HepG2 (cell line): ENCODE results near the gene FGFR3. TPM values are rescaled to one million over a fixed set of nuclear protein-coding genes. Genes with fewer than 3 reads are reported as not detected.

Experiments used
- ATF7 ChIP-seq, 2 experiments: fragments of 450-650 bp in 1 of 2; sonication (generic) in 1 of 2; formaldehyde crosslinking in 1 of 2; IDR thresholded peaks; 2 replicates each; pipeline versions ENCODE4 v1.4.0 to v1.6.1; 2016 to 2020; ENCODE audit warnings: antibody characterized with exemption in 1 of 2, mild to moderate bottlenecking in 1 of 2, missing genetic modification reagents in 1 of 2
- CCDC6 ChIP-seq: sonication (generic); formaldehyde crosslinking; IDR thresholded peaks from 2 replicates; pipeline ENCODE4 v1.8.1; 2022; ENCODE audit warnings: mild to moderate bottlenecking, missing genetic modification reagents, moderate library complexity
- EED ChIP-seq: sonication (generic); formaldehyde crosslinking; IDR thresholded peaks from 2 replicates; pipeline ENCODE4 v1.5.0; 2020; ENCODE audit warnings: mild to moderate bottlenecking, missing genetic modification reagents
- ELF1 ChIP-seq: sonication (generic); formaldehyde crosslinking; IDR thresholded peaks from 2 replicates; pipeline ENCODE4 v1.4.0; 2020; ENCODE audit warnings: missing genetic modification reagents
- IKZF1 ChIP-seq: fragments of 450-650 bp; IDR thresholded peaks from 2 replicates; pipeline ENCODE4 v1.7.1; 2016
- KDM2A ChIP-seq: sonication (generic); formaldehyde crosslinking; IDR thresholded peaks from 2 replicates; pipeline ENCODE4 v1.4.0; 2020; ENCODE audit warnings: low read depth, missing genetic modification reagents, borderline replicate concordance
- MAFF ChIP-seq: IDR thresholded peaks from 2 replicates; pipeline ENCODE4 v1.6.1; 2011; ENCODE audit warnings: low read depth, low read length, improper control_type of control experiment
- NAIF1 ChIP-seq: sonication (generic); formaldehyde crosslinking; IDR thresholded peaks from 2 replicates; pipeline ENCODE4 v1.5.0; 2020; ENCODE audit warnings: mild to moderate bottlenecking, missing genetic modification reagents, borderline replicate concordance
- NR2F6 ChIP-seq, 2 experiments: IDR thresholded peaks; 2 replicates each; pipeline ENCODE4 v1.6.1; 2016; ENCODE audit warnings: antibody characterized with exemption in 1 of 2, mild to moderate bottlenecking in 1 of 2
- PLRG1 ChIP-seq: fragments of 450-650 bp; conservative IDR thresholded peaks from 2 replicates; pipeline ENCODE4 v1.6.1; 2016
- REXO4 ChIP-seq: sonication (generic); formaldehyde crosslinking; IDR thresholded peaks from 2 replicates; pipeline ENCODE4 v1.8.0; 2022; ENCODE audit warnings: missing genetic modification reagents, mild to moderate bottlenecking, borderline replicate concordance
- SIN3B ChIP-seq: fragments of 150-350 bp; IDR thresholded peaks from 2 replicates; pipeline ENCODE4 v1.6.1; 2014; ENCODE audit warnings: low read length
- ZFP41 ChIP-seq: sonication (generic); formaldehyde crosslinking; IDR thresholded peaks from 2 replicates; pipeline ENCODE4 v1.4.0; 2020; ENCODE audit warnings: mild to moderate bottlenecking, missing genetic modification reagents, borderline replicate concordance
- ZFY ChIP-seq: sonication (generic); formaldehyde crosslinking; IDR thresholded peaks from 2 replicates; pipeline ENCODE4 v1.4.0; 2020; ENCODE audit warnings: missing genetic modification reagents
- ZNF24 ChIP-seq: fragments of 450-650 bp; IDR thresholded peaks from 2 replicates; pipeline ENCODE4 v1.6.1; 2017; ENCODE audit warnings: antibody characterized with exemption, mild to moderate bottlenecking
- ZNF556 ChIP-seq: sonication (generic); formaldehyde crosslinking; IDR thresholded peaks from 2 replicates; pipeline ENCODE4 v1.4.0; 2020; ENCODE audit warnings: mild to moderate bottlenecking, missing genetic modification reagents, borderline replicate concordance
- ZNF619 ChIP-seq: sonication (generic); formaldehyde crosslinking; IDR thresholded peaks from 2 replicates; pipeline ENCODE4 v1.4.0; 2020; ENCODE audit warnings: mild to moderate bottlenecking, missing genetic modification reagents
- ZSCAN21 ChIP-seq: sonication (generic); formaldehyde crosslinking; IDR thresholded peaks from 2 replicates; pipeline ENCODE4 v1.8.0; 2022; ENCODE audit warnings: mild to moderate bottlenecking, missing genetic modification reagents, moderate library complexity, borderline replicate concordance
- polyA plus RNA-seq, 8 experiments: library from polyadenylated mRNA; depleted of rRNA in 3 of 8; stranded (reverse) in 7 of 8; unstranded in 1 of 8; fragments of >200 nt; fragmentation: Illumina TruSeq in 4 of 8; extraction: Trizol in 4 of 8; gene quantifications; 2 replicates each; pipeline versions ENCODE4 v1.2.1 to v1.2.3, GENCODE V29; 2011 to 2016; ENCODE audit warnings: low read depth in 4 of 8, missing spikeins in 1 of 8, mixed read lengths in 1 of 8; ENCODE audit not compliant: insufficient read depth in 1 of 8
- total RNA-seq, 5 experiments: library from RNA; depleted of rRNA; stranded (reverse); fragments of >200 nt; fragmentation: Illumina TruSeq; extraction: Trizol; gene quantifications; 2 replicates each; pipeline ENCODE4 v1.2.3, GENCODE V29; 2016; ENCODE audit warnings: low read depth in 1 of 5
- TF ChIP-seq, protein P1 (sequence below): sonication (generic); formaldehyde crosslinking; IDR thresholded peaks from 2 replicates; pipeline ENCODE4 v1.5.0; 2020; ENCODE audit warnings: missing genetic modification reagents
- TF ChIP-seq, protein P2 (sequence below): IDR thresholded peaks from 2 replicates; pipeline ENCODE4 v1.6.1; 2016; ENCODE audit warnings: mild to moderate bottlenecking, missing biosample characterization, missing genetic modification reagents
- TF ChIP-seq, protein P3 (sequence below): fragments of 450-650 bp; IDR thresholded peaks from 2 replicates; pipeline ENCODE4 v1.6.1; 2017; ENCODE audit warnings: mild to moderate bottlenecking
- TF ChIP-seq, protein P4 (sequence below), 2 experiments: sonication (generic) in 1 of 2; formaldehyde crosslinking in 1 of 2; IDR thresholded peaks; 2 replicates each; pipeline versions ENCODE4 v1.5.1 to v1.6.1; 2011 to 2020; ENCODE audit warnings: borderline replicate concordance in 1 of 2, low read depth in 1 of 2, low read length in 1 of 2, mild to moderate bottlenecking in 1 of 2, missing genetic modification reagents in 1 of 2, moderate library complexity in 1 of 2

The FGFR3 gene
- total and polyA plus RNA-seq, 2 of the 13 experiments (the other 11 are each of a cell fraction or from before 2014, with no cell fraction given) = 103 to 109 TPM

DNA sequence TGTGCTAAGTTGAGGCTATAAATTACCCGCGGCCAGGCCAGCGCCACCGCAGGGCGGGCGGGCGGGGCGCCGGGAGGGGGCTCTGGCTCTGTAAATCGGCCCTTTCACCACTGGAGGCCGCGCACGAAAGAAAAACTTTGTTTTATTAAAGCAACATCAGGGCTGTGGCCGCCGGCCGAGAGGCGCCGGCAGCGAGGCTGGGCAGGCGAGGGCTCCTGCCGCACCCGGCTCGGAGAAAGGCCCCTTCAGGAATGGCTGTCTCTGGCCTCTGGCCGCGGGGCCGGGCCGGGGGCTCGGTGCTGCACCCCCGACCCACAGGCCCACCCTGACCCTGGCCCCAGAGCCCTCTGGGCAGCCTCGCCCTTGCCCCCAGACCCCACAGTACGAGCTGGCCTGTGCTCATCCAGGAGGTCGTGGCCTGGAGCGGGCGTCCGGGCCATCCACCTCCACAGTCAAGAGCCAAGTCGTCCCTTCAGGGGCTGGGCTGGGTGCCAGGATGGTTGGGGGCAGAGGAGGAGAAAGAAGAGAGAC is 29.5 kb upstream of the FGFR3 start (continued):
- TF ChIP-seq, protein P1, sequence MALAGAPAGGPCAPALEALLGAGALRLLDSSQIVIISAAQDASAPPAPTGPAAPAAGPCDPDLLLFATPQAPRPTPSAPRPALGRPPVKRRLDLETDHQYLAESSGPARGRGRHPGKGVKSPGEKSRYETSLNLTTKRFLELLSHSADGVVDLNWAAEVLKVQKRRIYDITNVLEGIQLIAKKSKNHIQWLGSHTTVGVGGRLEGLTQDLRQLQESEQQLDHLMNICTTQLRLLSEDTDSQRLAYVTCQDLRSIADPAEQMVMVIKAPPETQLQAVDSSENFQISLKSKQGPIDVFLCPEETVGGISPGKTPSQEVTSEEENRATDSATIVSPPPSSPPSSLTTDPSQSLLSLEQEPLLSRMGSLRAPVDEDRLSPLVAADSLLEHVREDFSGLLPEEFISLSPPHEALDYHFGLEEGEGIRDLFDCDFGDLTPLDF (CRISPR knock-in tag) = no peak
- TF ChIP-seq MAFF (no peak), CCDC6 (CRISPR knock-in tag) (no peak), NAIF1 (CRISPR knock-in tag) (no peak), ZNF24 (no peak), IKZF1 (no peak), SIN3B (no peak), KDM2A (CRISPR knock-in tag) (peak; percentile 7; the same call in 1 of the 2 replicates), ZFY (peak; percentile 55; the same call in 1 of the 2 replicates), ZNF619 (CRISPR knock-in tag) (no peak), PLRG1 (no peak), ELF1 (CRISPR knock-in tag) (no peak), EED (no peak), ZNF556 (CRISPR knock-in tag) (0 out of 2 replicates have a peak, but pooled peaks have one; percentile 34), REXO4 (CRISPR knock-in tag) (no peak), ZFP41 (CRISPR knock-in tag) (no peak), NR2F6 (IDR thresholded peaks at IDR 0.05) (no peak), NR2F6 (CRISPR knock-in tag; IDR thresholded peaks at IDR 0.05) (no peak; the same call in 1 of the 2 replicates), ZSCAN21 (no peak), ATF7 (IDR thresholded peaks at IDR 0.05) (no peak), ATF7 (CRISPR knock-in tag; IDR thresholded peaks at IDR 0.05) (no peak)
- TF ChIP-seq, protein P2, sequence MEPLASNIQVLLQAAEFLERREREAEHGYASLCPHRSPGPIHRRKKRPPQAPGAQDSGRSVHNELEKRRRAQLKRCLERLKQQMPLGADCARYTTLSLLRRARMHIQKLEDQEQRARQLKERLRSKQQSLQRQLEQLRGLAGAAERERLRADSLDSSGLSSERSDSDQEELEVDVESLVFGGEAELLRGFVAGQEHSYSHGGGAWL = peak; percentile 32
- TF ChIP-seq, protein P3, sequence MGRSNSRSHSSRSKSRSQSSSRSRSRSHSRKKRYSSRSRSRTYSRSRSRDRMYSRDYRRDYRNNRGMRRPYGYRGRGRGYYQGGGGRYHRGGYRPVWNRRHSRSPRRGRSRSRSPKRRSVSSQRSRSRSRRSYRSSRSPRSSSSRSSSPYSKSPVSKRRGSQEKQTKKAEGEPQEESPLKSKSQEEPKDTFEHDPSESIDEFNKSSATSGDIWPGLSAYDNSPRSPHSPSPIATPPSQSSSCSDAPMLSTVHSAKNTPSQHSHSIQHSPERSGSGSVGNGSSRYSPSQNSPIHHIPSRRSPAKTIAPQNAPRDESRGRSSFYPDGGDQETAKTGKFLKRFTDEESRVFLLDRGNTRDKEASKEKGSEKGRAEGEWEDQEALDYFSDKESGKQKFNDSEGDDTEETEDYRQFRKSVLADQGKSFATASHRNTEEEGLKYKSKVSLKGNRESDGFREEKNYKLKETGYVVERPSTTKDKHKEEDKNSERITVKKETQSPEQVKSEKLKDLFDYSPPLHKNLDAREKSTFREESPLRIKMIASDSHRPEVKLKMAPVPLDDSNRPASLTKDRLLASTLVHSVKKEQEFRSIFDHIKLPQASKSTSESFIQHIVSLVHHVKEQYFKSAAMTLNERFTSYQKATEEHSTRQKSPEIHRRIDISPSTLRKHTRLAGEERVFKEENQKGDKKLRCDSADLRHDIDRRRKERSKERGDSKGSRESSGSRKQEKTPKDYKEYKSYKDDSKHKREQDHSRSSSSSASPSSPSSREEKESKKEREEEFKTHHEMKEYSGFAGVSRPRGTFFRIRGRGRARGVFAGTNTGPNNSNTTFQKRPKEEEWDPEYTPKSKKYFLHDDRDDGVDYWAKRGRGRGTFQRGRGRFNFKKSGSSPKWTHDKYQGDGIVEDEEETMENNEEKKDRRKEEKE = no peak
- TF ChIP-seq, protein P4, sequence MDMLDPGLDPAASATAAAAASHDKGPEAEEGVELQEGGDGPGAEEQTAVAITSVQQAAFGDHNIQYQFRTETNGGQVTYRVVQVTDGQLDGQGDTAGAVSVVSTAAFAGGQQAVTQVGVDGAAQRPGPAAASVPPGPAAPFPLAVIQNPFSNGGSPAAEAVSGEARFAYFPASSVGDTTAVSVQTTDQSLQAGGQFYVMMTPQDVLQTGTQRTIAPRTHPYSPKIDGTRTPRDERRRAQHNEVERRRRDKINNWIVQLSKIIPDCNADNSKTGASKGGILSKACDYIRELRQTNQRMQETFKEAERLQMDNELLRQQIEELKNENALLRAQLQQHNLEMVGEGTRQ (IDR thresholded peaks at IDR 0.05; ENCODE audit: low read depth, low read length) = no peak
- TF ChIP-seq, protein P4 (CRISPR knock-in tag; IDR thresholded peaks at IDR 0.05; ENCODE audit: borderline replicate concordance) = no peak
